GM18867 (cell line): Measurements from ENCODE around the gene COLEC12.

Source experiments
- ATAC-seq: cut with Tn5 transposase; IDR thresholded peaks from one replicate; pipeline ENCODE4 v1.9.1; 2021; ENCODE audit warnings: mild to moderate bottlenecking, moderate library complexity; ENCODE audit not compliant: unreplicated experiment

The COLEC12 gene

GRCh38 chr18:476251-476664 lies 24.2 kb downstream of the COLEC12 start:
- no peak for ATAC-seq

GRCh38 chr18:475202-476031 lies 25.1 kb downstream of the COLEC12 start:
- no peak for ATAC-seq

GRCh38 chr18:474416-474815 lies 26.1 kb downstream of the COLEC12 start:
- ATAC-seq = no peak

- no peak for ATAC-seq
Observed at GRCh38 chr18:473802-474201, 26.7 kb downstream of the COLEC12 start.

GRCh38 chr18:471716-472115 lies 28.8 kb downstream of the COLEC12 start:
- no peak for ATAC-seq

GRCh38 chr18:470661-471501 lies 29.6 kb downstream of the COLEC12 start:
- ATAC-seq = no peak

- ATAC-seq = no peak
Observed at GRCh38 chr18:468955-469790, 31.3 kb downstream of the COLEC12 start.

GRCh38 chr18:463827-464541 lies 36.5 kb downstream of the COLEC12 start:
- no peak for ATAC-seq

- ATAC-seq = no peak
Observed at GRCh38 chr18:463403-463802, 37.1 kb downstream of the COLEC12 start.

GRCh38 chr18:461762-462161 lies 38.7 kb downstream of the COLEC12 start:
- ATAC-seq = no peak

GRCh38 chr18:460791-461190 lies 39.7 kb downstream of the COLEC12 start:
- no peak for ATAC-seq

GRCh38 chr18:459814-460593 lies 40.5 kb downstream of the COLEC12 start:
- ATAC-seq = no peak

- no peak for ATAC-seq
Observed at GRCh38 chr18:457521-458412, 42.7 kb downstream of the COLEC12 start.

- no peak for ATAC-seq
Observed at GRCh38 chr18:457140-457519, 43.4 kb downstream of the COLEC12 start.

- no peak for ATAC-seq
Observed at GRCh38 chr18:456361-457139, 44.0 kb downstream of the COLEC12 start.

- ATAC-seq = no peak
Observed at GRCh38 chr18:453400-453799, 47.1 kb downstream of the COLEC12 start.

GRCh38 chr18:452816-453215 lies 47.7 kb downstream of the COLEC12 start:
- no peak for ATAC-seq

GRCh38 chr18:449374-449773 lies 51.1 kb downstream of the COLEC12 start:
- no peak for ATAC-seq
